ENCODE results near the gene STK17A.
A peak's percentile ranks its signal among the peaks of the same experiment; 100 is the strongest.

Gene STK17A

DNA sequence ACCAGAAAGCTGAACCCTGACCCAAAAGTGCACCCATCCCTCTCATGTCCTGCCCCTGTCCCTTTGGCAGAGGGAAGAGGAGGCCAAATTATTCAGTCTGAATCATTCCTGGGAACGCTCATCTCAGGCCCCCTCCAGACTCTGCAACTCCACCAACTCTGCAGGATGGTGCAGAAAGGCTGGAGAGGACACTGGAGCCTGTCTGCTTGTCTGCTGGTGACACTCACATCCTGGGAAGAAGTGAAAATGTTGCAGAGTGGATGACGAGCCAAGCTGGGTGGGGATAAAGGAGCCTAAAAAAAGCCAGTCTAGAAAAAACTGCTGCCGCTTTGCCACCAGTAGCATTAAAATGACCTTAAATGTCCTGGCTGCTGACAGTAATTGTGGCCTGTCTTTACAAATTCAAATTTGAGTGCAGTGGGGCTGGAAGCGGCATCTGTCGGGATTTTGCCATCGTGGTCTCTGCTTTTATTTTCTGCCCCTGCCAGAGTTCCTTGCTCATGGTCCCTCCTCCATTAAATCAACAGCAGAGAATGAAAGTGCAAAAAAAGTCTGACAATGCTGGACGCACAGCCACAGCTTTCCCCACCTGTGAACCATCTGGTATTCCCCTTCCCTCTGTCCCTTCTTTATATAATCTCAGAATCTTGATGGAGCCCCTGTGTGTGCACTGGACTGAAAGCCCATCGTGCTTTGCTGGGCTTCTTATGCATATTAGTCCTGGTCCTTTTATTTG, 63.9 kb downstream of the STK17A start:
- Histone ChIP-seq H3K27me3 (no peaks in the 10 kb centered on the region), H3K4me1 (peaks cover 18% of the 10 kb centered on the region), H3K4me3 (ENCODE audit: low read depth, low read length) (no peak overlapping the region), H3K9me3 (no peaks in the 10 kb centered on the region), H3K36me3 (peaks cover 37% of the 10 kb centered on the region)
- no peak for DNase-seq
- TF ChIP-seq, protein P1, sequence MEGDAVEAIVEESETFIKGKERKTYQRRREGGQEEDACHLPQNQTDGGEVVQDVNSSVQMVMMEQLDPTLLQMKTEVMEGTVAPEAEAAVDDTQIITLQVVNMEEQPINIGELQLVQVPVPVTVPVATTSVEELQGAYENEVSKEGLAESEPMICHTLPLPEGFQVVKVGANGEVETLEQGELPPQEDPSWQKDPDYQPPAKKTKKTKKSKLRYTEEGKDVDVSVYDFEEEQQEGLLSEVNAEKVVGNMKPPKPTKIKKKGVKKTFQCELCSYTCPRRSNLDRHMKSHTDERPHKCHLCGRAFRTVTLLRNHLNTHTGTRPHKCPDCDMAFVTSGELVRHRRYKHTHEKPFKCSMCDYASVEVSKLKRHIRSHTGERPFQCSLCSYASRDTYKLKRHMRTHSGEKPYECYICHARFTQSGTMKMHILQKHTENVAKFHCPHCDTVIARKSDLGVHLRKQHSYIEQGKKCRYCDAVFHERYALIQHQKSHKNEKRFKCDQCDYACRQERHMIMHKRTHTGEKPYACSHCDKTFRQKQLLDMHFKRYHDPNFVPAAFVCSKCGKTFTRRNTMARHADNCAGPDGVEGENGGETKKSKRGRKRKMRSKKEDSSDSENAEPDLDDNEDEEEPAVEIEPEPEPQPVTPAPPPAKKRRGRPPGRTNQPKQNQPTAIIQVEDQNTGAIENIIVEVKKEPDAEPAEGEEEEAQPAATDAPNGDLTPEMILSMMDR (IDR thresholded peaks at IDR 0.05; ENCODE audit: low read depth, low read length) = no peak

DNA sequence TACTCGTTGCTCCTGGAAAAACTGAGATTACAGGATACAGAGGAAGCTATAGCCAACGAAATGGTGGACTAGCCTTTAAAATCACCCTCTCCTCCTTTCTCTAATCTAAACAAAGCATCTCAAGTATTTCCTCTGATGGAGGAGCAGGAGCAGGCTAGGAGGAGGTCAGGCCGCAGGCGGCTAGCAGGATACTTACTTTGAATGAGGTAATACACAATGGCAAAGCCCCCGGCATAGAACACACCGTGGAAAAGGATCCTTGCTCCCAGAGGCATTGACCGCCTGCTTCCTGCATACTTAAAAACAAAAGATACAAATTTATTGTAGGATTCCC, 64.4 kb downstream of the STK17A start:
- Histone ChIP-seq H3K27me3 (no peaks in the 10 kb centered on the region), H3K36me3 (peaks cover 41% of the 10 kb centered on the region), H3K4me3 (ENCODE audit: low read depth, low read length) (no peak overlapping the region), H3K4me1 (peaks cover 18% of the 10 kb centered on the region), H3K9me3 (no peaks in the 10 kb centered on the region)
- TF ChIP-seq, protein P1 (IDR thresholded peaks at IDR 0.05; ENCODE audit: low read depth, low read length) = no peak
- no peak for DNase-seq

DNA sequence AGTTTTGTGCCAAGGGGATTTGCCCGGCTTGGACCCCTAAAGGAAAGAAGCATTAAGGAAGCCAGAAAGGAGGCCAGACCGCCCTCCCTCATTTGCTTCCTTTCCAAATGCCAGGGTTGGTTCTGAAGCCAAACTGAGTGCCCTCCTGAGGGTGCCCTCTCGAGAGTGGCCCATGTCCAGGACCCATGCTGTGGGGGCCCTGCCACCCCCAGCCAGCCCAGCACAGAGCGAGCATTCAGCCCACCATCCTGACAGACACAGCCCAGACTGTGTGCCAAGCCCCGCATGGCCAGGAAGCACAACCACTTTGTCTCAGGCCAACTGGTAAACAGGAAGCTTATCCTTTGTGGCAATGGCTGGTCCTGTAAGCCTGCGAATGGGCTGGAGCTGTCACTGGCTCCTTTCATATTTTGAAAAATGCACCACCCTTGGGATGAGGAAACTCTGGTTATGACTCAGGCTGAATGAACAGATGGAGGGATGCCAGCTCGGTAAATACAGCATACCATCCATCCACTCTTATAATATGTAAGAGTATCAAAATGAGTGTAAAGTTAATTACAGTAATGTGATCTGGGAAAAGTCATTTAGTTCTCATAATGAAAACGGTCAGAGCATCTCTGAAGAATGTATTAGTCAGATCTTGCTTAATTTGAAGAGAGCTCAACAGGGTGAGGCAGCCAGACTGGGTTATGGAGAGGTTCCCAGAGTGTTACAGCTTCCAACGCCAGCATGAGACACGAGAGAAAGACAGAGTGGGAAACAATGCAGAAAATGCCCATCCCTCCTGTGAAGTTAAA, 65.0 kb downstream of the STK17A start:
- peak; percentile 64 for DNase-seq
- peaks cover 18% of the 10 kb centered on the region for H3K4me1 ChIP-seq
- TF ChIP-seq, protein P1 (IDR thresholded peaks at IDR 0.05; ENCODE audit: low read depth, low read length) = no peak
- no peaks in the 10 kb centered on the region for H3K27me3 ChIP-seq
- peaks cover 41% of the 10 kb centered on the region for H3K36me3 ChIP-seq
- no peaks in the 10 kb centered on the region for H3K9me3 ChIP-seq
- H3K4me3 ChIP-seq (ENCODE audit: low read depth, low read length) = no peak overlapping the region

DNA sequence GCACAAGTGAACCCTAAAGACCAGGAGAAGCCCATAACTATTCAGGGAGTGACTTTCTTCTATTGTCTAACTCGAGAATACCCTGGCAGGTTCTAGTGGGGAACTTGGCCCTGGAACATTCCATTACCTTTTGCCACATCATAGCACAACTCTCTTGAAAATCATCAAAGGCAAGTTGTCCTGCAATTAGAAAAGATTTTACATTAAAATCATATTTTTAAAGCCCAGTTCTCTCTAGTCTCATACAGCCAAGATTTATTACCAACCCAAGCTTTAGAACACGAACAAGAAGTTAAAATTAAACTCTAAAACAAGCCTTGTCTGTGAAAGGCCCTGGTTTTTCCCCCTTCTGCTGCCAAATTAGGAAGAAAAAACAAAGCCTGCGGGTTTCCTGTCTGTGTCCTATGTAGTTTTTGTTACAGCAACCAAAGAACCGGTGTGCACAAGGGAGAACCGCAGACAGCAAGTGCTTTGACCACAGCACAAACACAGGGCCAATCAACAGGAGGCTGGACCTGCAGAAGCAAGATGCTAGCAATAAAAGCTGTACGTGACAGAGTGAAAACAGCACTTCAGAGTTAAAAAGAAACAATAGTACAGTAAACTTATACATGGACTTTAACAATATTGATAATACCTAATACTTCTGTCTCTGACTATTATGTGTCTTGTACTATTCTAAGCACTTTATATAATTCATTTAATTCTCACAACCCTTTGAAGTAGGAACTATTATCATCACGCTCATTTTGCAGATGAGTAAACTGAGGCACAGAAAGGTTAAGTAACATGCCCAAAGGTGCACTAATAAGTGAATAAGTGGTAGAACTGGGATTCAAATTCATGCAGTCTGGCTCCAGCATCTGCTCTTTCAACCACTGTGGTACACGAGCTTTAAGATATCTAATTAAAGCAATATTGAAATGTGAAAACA, 65.8 kb downstream of the STK17A start:
- H3K9me3 ChIP-seq = no peaks in the 10 kb centered on the region
- peaks cover 41% of the 10 kb centered on the region for H3K36me3 ChIP-seq
- peaks cover 18% of the 10 kb centered on the region for H3K4me1 ChIP-seq
- TF ChIP-seq, protein P1 (IDR thresholded peaks at IDR 0.05; ENCODE audit: low read depth, low read length) = no peak
- DNase-seq = no peak
- H3K27me3 ChIP-seq = no peaks in the 10 kb centered on the region
- no peak overlapping the region for H3K4me3 ChIP-seq (ENCODE audit: low read depth, low read length)

DNA sequence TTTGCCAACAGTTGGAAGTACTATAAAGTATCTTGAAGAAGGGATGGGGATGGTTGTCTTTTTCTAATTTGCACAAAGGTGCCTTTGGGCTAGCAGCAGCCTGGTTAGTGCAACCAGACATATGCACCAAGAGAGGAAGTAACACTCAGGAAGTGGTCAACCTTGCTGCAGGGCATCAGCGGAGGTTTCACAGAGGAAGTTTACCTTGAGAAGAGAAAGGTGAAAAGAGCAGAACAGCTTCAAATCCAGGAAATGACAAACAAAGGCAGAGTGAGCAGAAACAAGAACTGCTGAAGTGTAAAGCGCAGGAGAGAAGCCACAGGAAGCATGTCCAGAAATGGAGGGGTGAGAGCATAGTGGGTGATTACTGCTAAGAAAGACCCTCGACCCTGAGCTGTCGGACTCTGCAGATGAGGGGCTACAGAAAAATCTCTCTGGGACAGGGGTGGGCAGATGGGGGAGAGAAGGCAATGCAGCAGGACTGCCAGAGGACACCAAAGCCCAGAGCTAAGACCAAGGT, 66.9 kb downstream of the STK17A start:
- Histone ChIP-seq H3K36me3 (peaks cover 38% of the 10 kb centered on the region), H3K9me3 (no peaks in the 10 kb centered on the region), H3K4me3 (ENCODE audit: low read depth, low read length) (no peak overlapping the region), H3K4me1 (peaks cover 18% of the 10 kb centered on the region), H3K27me3 (no peaks in the 10 kb centered on the region)
- TF ChIP-seq, protein P1 (IDR thresholded peaks at IDR 0.05; ENCODE audit: low read depth, low read length) = no peak
- no peak for DNase-seq

Data from BE2C (cell line).